ENCODE data around the gene WASHC2A.
"Not testable (repeated sequence)": the region's sequence is repeated elsewhere in the genome, so short reads cannot be mapped to it uniquely, and the experiment has no call there.

The WASHC2A gene

GRCh38 chr10:50067546-50068351 is at the start of gene WASHC2A:
WASHC2A (plus strand) TSS chr10:50067954; CDS start chr10:50068006, 52 bp downstream.
- peak; percentile 42 to 59 for DNase-seq

GRCh38 chr10:50019279-50019678 is 48.5 kb upstream of the WASHC2A start:
- not testable (repeated sequence) for DNase-seq

GRCh38 chr10:50020451-50021024 is 47.2 kb upstream of the WASHC2A start:
- not testable (repeated sequence) for DNase-seq

GRCh38 chr10:50021646-50022045 is 46.1 kb upstream of the WASHC2A start:
- no peak for DNase-seq

GRCh38 chr10:50024716-50025383 is 42.9 kb upstream of the WASHC2A start:
- DNase-seq = not testable (repeated sequence)

- DNase-seq = no peak
Observed at GRCh38 chr10:50025627-50026026, 42.1 kb upstream of the WASHC2A start.

GRCh38 chr10:50027195-50027594 is 40.6 kb upstream of the WASHC2A start:
- DNase-seq = no peak

- DNase-seq = no peak
Observed at GRCh38 chr10:50033481-50033880, 34.3 kb upstream of the WASHC2A start.

GRCh38 chr10:50035337-50035736 is 32.4 kb upstream of the WASHC2A start:
- DNase-seq = not testable (repeated sequence)

- DNase-seq = no peak
Observed at GRCh38 chr10:50044941-50045664, 22.7 kb upstream of the WASHC2A start.

GRCh38 chr10:50046457-50046856 is 21.3 kb upstream of the WASHC2A start:
- DNase-seq = not testable (repeated sequence)

- not testable (repeated sequence) for DNase-seq
Observed at GRCh38 chr10:50047594-50047993, 20.2 kb upstream of the WASHC2A start.

- DNase-seq = not testable (repeated sequence)
Observed at GRCh38 chr10:50051995-50052660, 15.6 kb upstream of the WASHC2A start.

- not testable (repeated sequence) for DNase-seq
Observed at GRCh38 chr10:50052778-50053376, 14.9 kb upstream of the WASHC2A start.

- DNase-seq = not testable (repeated sequence)
Observed at GRCh38 chr10:50055494-50056292, 12.1 kb upstream of the WASHC2A start.

GRCh38 chr10:50056654-50057053 is 11.1 kb upstream of the WASHC2A start:
- not testable (repeated sequence) for DNase-seq

GRCh38 chr10:50058727-50059126 is 9.0 kb upstream of the WASHC2A start:
- not testable (repeated sequence) for DNase-seq

- not testable (repeated sequence) for DNase-seq
Observed at GRCh38 chr10:50059946-50060345, 7.8 kb upstream of the WASHC2A start.

- DNase-seq = not testable (repeated sequence)
Observed at GRCh38 chr10:50061548-50061947, 6.2 kb upstream of the WASHC2A start.

GRCh38 chr10:50063100-50063499 is 4.7 kb upstream of the WASHC2A start:
- DNase-seq = peak in 1 of 2 experiments; percentile 21

- not testable (repeated sequence) for DNase-seq
Observed at GRCh38 chr10:50068352-50068659, 552 bp downstream of the WASHC2A start.
